H9 (cell line): ENCODE measurements around the gene GSG1L. TPM values are rescaled to one million over a fixed set of nuclear protein-coding genes. Genes with fewer than 3 reads are reported as not detected.
A peak's percentile ranks its signal among the peaks of the same experiment; 100 is the strongest.

ENCODE experiments used
- DNase-seq: peaks from one replicate; pipeline ENCODE4 v3.0.0-alpha.2; 2017
- H2AFZ ChIP-seq: one replicate; pipeline ENCODE4 v1.6.1; 2013; ENCODE audit warnings: mild to moderate bottlenecking, low read length, control low read depth, moderate library complexity
- H2AK5ac ChIP-seq: 2 replicates; pipeline ENCODE4 v1.6.1; 2013; ENCODE audit warnings: low read length, control low read depth, mixed read lengths; ENCODE audit not compliant: insufficient read length
- H2BK120ac ChIP-seq: one replicate; pipeline ENCODE4 v1.6.1; 2013; ENCODE audit warnings: low read depth, mild to moderate bottlenecking, low read length, control low read depth, inconsistent platforms; ENCODE audit not compliant: poor library complexity, severe bottlenecking
- H2BK12ac ChIP-seq: 2 replicates; pipeline ENCODE4 v1.6.1; 2013; ENCODE audit warnings: low read length, control low read depth, mixed read lengths, low read depth; ENCODE audit not compliant: insufficient read length
- H2BK15ac ChIP-seq: 2 replicates; pipeline ENCODE4 v1.6.1; 2013; ENCODE audit warnings: low read depth, low read length, control low read depth
- H2BK20ac ChIP-seq: one replicate; pipeline ENCODE4 v1.6.1; 2013; ENCODE audit warnings: low read depth, mild to moderate bottlenecking, low read length, control low read depth, inconsistent platforms; ENCODE audit not compliant: poor library complexity, severe bottlenecking
- H2BK5ac ChIP-seq: 2 replicates; pipeline ENCODE4 v1.6.1; 2013; ENCODE audit warnings: low read length, control low read depth, mixed read lengths; ENCODE audit not compliant: insufficient read length
- H3K14ac ChIP-seq: 2 replicates; pipeline ENCODE4 v1.6.1; 2013; ENCODE audit warnings: low read length, control low read depth; ENCODE audit not compliant: insufficient read depth
- H3K18ac ChIP-seq: 2 replicates; pipeline ENCODE4 v1.6.1; 2013; ENCODE audit warnings: low read depth, mild to moderate bottlenecking, mixed read lengths, low read length, control low read depth; ENCODE audit not compliant: insufficient read length
- H3K23ac ChIP-seq: 2 replicates; pipeline ENCODE4 v1.6.1; 2013; ENCODE audit warnings: low read length, control low read depth, mixed read lengths, low read depth; ENCODE audit not compliant: insufficient read length
- H3K23me2 ChIP-seq: 2 replicates; pipeline ENCODE4 v1.6.1; 2013; ENCODE audit warnings: low read depth, mild to moderate bottlenecking, mixed read lengths, low read length, control low read depth; ENCODE audit not compliant: insufficient read length, poor library complexity, severe bottlenecking
- H3K27ac ChIP-seq: 2 replicates; pipeline ENCODE4 v1.5.1; 2013; ENCODE audit warnings: low read length, control low read depth, mixed read lengths, low read depth; ENCODE audit not compliant: insufficient read length
- H3K27me3 ChIP-seq: 2 replicates; pipeline ENCODE4 v1.6.1; 2013; ENCODE audit warnings: low read length, control low read depth, inconsistent platforms; ENCODE audit not compliant: insufficient read depth
- H3K4ac ChIP-seq: 2 replicates; pipeline ENCODE4 v1.6.1; 2013; ENCODE audit warnings: low read depth, mild to moderate bottlenecking, control low read depth, inconsistent platforms, low read length, moderate library complexity
- H3K4me1 ChIP-seq: 2 replicates; pipeline ENCODE4 v1.6.1; 2013; ENCODE audit warnings: low read length, control low read depth, inconsistent platforms; ENCODE audit not compliant: insufficient read depth
- H3K4me2 ChIP-seq: 2 replicates; pipeline ENCODE4 v1.6.1; 2013; ENCODE audit warnings: low read length, control low read depth, mixed read lengths; ENCODE audit not compliant: insufficient read length, insufficient read depth
- H3K56ac ChIP-seq: 2 replicates; pipeline ENCODE4 v1.6.1; 2013; ENCODE audit warnings: low read depth, mild to moderate bottlenecking, mixed read lengths, low read length, control low read depth; ENCODE audit not compliant: insufficient read length
- H3K79me1 ChIP-seq: 2 replicates; pipeline ENCODE4 v1.6.1; 2013; ENCODE audit warnings: low read depth, mild to moderate bottlenecking, moderate library complexity, low read length, control low read depth, inconsistent platforms; ENCODE audit not compliant: insufficient read depth, poor library complexity, severe bottlenecking
- H3K79me2 ChIP-seq: 2 replicates; pipeline ENCODE4 v1.6.1; 2013; ENCODE audit warnings: low read length, control low read depth, inconsistent platforms; ENCODE audit not compliant: insufficient read depth
- H3K9ac ChIP-seq: 2 replicates; pipeline ENCODE4 v1.6.1; 2013; ENCODE audit warnings: low read length, control low read depth, mixed read lengths; ENCODE audit not compliant: insufficient read length; ENCODE audit errors: extremely low read depth
- H3K9me3 ChIP-seq: one replicate; pipeline ENCODE4 v1.6.1; 2013; ENCODE audit warnings: low read depth, low read length, inconsistent platforms; ENCODE audit not compliant: control insufficient read depth
- H3T11ph ChIP-seq: one replicate; pipeline ENCODE4 v1.6.1; 2013; ENCODE audit warnings: mild to moderate bottlenecking, low read length, control low read depth, inconsistent platforms
- H4K20me1 ChIP-seq: one replicate; pipeline ENCODE4 v1.6.1; 2013; ENCODE audit not compliant: control insufficient read depth, insufficient read length, insufficient read depth
- H4K5ac ChIP-seq: 2 replicates; pipeline ENCODE4 v1.6.1; 2013; ENCODE audit warnings: low read depth, mild to moderate bottlenecking, mixed read lengths, low read length, control low read depth; ENCODE audit not compliant: insufficient read length
- H4K8ac ChIP-seq: replicated peaks from 2 replicates; pipeline ENCODE4 v1.6.1; 2013; ENCODE audit warnings: low read length, control low read depth, mixed read lengths, low read depth; ENCODE audit not compliant: insufficient read length
- H4K91ac ChIP-seq: 2 replicates; pipeline ENCODE4 v1.6.1; 2013; ENCODE audit warnings: low read depth, mild to moderate bottlenecking, moderate library complexity, mixed read lengths, low read length, control low read depth; ENCODE audit not compliant: insufficient read length
- H3K27ac Mint-ChIP-seq, 3 experiments: 2 replicates in 2 of 3; 3 replicates in 1 of 3; pipeline ENCODE4 v1.8.0; 2020 to 2021; ENCODE audit warnings: mixed read lengths in 3 of 3, mild to moderate bottlenecking in 1 of 3, moderate library complexity in 1 of 3
- H3K27me3 Mint-ChIP-seq: 2 replicates; pipeline ENCODE4 v1.8.0; 2021; ENCODE audit warnings: low read depth, mild to moderate bottlenecking, moderate library complexity, mixed read lengths
- H3K36me3 Mint-ChIP-seq, 3 experiments: 2 replicates in 2 of 3; 3 replicates in 1 of 3; pipeline ENCODE4 v1.8.0; 2020 to 2021; ENCODE audit warnings: low read depth in 3 of 3, mixed read lengths in 3 of 3; ENCODE audit not compliant: insufficient read depth in 1 of 3
- H3K4me1 Mint-ChIP-seq, 2 experiments: 2 replicates each; pipeline ENCODE4 v1.8.0; 2020; ENCODE audit warnings: mixed read lengths in 2 of 2
- H3K4me3 Mint-ChIP-seq, 2 experiments: 2 replicates in 1 of 2; 3 replicates in 1 of 2; pipeline ENCODE4 v1.8.0; 2020 to 2021; ENCODE audit warnings: mild to moderate bottlenecking in 2 of 2, mixed read lengths in 2 of 2, moderate library complexity in 1 of 2
- H3K9me3 Mint-ChIP-seq, 2 experiments: 2 replicates in 1 of 2; 3 replicates in 1 of 2; pipeline ENCODE4 v1.8.0; 2020; ENCODE audit warnings: mild to moderate bottlenecking in 2 of 2, mixed read lengths in 2 of 2, moderate library complexity in 1 of 2
- WGBS: extraction: QIAGEN DNeasy Blood & Tissue Kit; methylation state at CpG from one replicate; pipeline ENCODE4 v1.1.7; 2013; ENCODE audit warnings: missing lambda C conversion rate, low lambda C conversion rate, mixed read lengths; ENCODE audit not compliant: insufficient read length; ENCODE audit errors: extremely low coverage; 5-methylcytosine and 5-hydroxymethylcytosine counted together
- total RNA-seq: library from RNA; stranded (reverse); gene quantifications from 2 replicates; pipeline ENCODE4 v1.2.1, GENCODE V29; 2021
- TF ChIP-seq, protein P1 (sequence below): fragments of 200-600 bp; sonication (generic); conservative IDR thresholded peaks from 3 replicates; pipeline ENCODE4 v1.8.0; 2021; ENCODE audit warnings: antibody characterized with exemption, mild to moderate bottlenecking

GSG1L gene
- total RNA-seq, 1 experiment from 2014 or later, result 0.35 TPM

DNA sequence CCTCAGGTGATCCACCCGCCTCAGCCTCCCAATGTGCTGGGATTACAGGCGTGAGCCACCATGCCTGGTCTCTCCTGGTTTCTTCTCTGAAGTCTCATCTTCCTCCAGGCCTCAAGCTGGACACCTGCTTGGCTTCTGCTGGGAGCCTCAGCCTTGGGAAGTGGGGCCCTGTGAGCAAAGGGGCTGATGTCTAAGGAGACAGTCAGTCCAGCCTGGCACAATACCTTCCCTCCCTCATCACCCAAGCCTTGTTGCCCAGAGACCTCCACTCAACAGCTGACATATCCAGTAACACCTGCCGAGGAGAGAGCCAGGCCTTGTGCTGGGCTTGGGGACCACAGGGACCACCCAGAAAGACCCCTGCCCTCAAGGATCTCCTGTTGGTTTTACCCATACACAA lies 251.6 kb downstream of the GSG1L start:
- no peaks in the 10 kb centered on the region for H3K23me2 ChIP-seq
- no CpG with 5 or more reads among the region's 3 CpGs for WGBS
- no peaks in the 10 kb centered on the region for H3K79me1 ChIP-seq
- H3K4ac ChIP-seq, result no peak overlapping the region
- no peaks in the 10 kb centered on the region for H3K9me3 ChIP-seq
- H3K56ac ChIP-seq, result no peak overlapping the region
- H2BK5ac ChIP-seq, result no peak overlapping the region
- no peaks in the 10 kb centered on the region for H3K79me2 ChIP-seq
- H3K27ac ChIP-seq, result no peak overlapping the region
- no peaks in the 10 kb centered on the region for H3K27me3 ChIP-seq
- H3K4me2 ChIP-seq, result no peak overlapping the region
- no peak overlapping the region for H2BK12ac ChIP-seq
- H2BK120ac ChIP-seq, result no peak overlapping the region
- H2BK15ac ChIP-seq, result no peak overlapping the region
- peaks cover 7% of the 10 kb centered on the region for H3K27me3 Mint-ChIP-seq
- no peak overlapping the region for H2AFZ ChIP-seq
- no peak overlapping the region for H3T11ph ChIP-seq
- no peak overlapping the region for H3K4me3 Mint-ChIP-seq
- H3K4me1 ChIP-seq, result no peaks in the 10 kb centered on the region
- TF ChIP-seq, protein P1, sequence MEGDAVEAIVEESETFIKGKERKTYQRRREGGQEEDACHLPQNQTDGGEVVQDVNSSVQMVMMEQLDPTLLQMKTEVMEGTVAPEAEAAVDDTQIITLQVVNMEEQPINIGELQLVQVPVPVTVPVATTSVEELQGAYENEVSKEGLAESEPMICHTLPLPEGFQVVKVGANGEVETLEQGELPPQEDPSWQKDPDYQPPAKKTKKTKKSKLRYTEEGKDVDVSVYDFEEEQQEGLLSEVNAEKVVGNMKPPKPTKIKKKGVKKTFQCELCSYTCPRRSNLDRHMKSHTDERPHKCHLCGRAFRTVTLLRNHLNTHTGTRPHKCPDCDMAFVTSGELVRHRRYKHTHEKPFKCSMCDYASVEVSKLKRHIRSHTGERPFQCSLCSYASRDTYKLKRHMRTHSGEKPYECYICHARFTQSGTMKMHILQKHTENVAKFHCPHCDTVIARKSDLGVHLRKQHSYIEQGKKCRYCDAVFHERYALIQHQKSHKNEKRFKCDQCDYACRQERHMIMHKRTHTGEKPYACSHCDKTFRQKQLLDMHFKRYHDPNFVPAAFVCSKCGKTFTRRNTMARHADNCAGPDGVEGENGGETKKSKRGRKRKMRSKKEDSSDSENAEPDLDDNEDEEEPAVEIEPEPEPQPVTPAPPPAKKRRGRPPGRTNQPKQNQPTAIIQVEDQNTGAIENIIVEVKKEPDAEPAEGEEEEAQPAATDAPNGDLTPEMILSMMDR, result no peak
- H3K27ac Mint-ChIP-seq, result no peak overlapping the region; a peak in 1 of 7 replicates
- no peak overlapping the region for H2AK5ac ChIP-seq
- DNase-seq, result no peak
- H3K9me3 Mint-ChIP-seq, result no peaks in the 10 kb centered on the region; a peak in 2 of 5 replicates
- H4K5ac ChIP-seq, result peak overlapping the region; percentile 55
- no peaks in the 10 kb centered on the region for H3K36me3 Mint-ChIP-seq
- no peak overlapping the region for H3K18ac ChIP-seq
- H3K4me1 Mint-ChIP-seq, result no peaks in the 10 kb centered on the region
- no peak overlapping the region for H4K8ac ChIP-seq
- H3K14ac ChIP-seq, result no peak overlapping the region
- H4K20me1 ChIP-seq, result no peaks in the 10 kb centered on the region
- no peak overlapping the region for H3K9ac ChIP-seq
- no peak overlapping the region for H2BK20ac ChIP-seq
- H4K91ac ChIP-seq, result no peak overlapping the region
- no peak overlapping the region for H3K23ac ChIP-seq
